CD4-positive, alpha-beta memory T cell (primary cell): ENCODE data around the gene FAM168B. TPM values are rescaled to one million over a fixed set of nuclear protein-coding genes. Genes with fewer than 3 reads are reported as not detected.

Source experiments
- CTCF ChIA-PET: fragments of 350-600 bp; sonication (Branson Sonifier 250); formaldehyde crosslinking; loops from one replicate; lab custom pipeline; 2021; ENCODE audit warnings: inconsistent platforms; ENCODE audit not compliant: partially characterized antibody; lab: Charles Lee
- POLR2A ChIA-PET: fragments of 350-600 bp; sonication (Branson Sonifier 250); formaldehyde crosslinking; loops from one replicate; lab custom pipeline; 2021; ENCODE audit not compliant: partially characterized antibody; lab: Charles Lee
- DNase-seq, 5 donors: peaks; one replicate each; pipeline versions ENCODE4 v3.0.0 to v3.0.0-alpha.2; 2020 to 2022; ENCODE audit warnings: mixed read lengths in 1 of 5
- H3K27ac ChIP-seq: one replicate; pipeline ENCODE4 v1.7.0; 2013; ENCODE audit warnings: low read depth, low read length
- H3K27me3 ChIP-seq: 2 replicates; pipeline ENCODE4 v1.7.0; 2013; ENCODE audit warnings: mild to moderate bottlenecking, low read length, moderate library complexity; ENCODE audit not compliant: insufficient read depth
- H3K36me3 ChIP-seq: 2 replicates; pipeline ENCODE4 v1.7.0; 2013; ENCODE audit warnings: mild to moderate bottlenecking, low read length, moderate library complexity; ENCODE audit not compliant: insufficient read depth
- H3K4me1 ChIP-seq: 2 replicates; pipeline ENCODE4 v1.7.0; 2013; ENCODE audit warnings: mild to moderate bottlenecking, low read length, moderate library complexity; ENCODE audit not compliant: insufficient read depth
- H3K4me3 ChIP-seq, 2 donors: one replicate each; pipeline ENCODE4 v1.7.0; 2013; ENCODE audit warnings: low read length in 2 of 2, mild to moderate bottlenecking in 1 of 2
- H3K9me3 ChIP-seq, 2 donors: one replicate each; pipeline ENCODE4 v1.7.0; 2013; ENCODE audit warnings: low read length in 2 of 2, control low read depth in 1 of 2; ENCODE audit not compliant: control insufficient read depth in 1 of 2
- H3K27ac Mint-ChIP-seq, 7 donors: one replicate each; pipeline ENCODE4 v1.8.0; 2020 to 2021; ENCODE audit warnings: mixed read lengths in 7 of 7, mild to moderate bottlenecking in 6 of 7, inconsistent platforms in 3 of 7, moderate library complexity in 3 of 7
- H3K27me3 Mint-ChIP-seq, 2 donors: one replicate each; pipeline ENCODE4 v1.8.0; 2020 to 2021; ENCODE audit warnings: mixed read lengths in 2 of 2
- H3K36me3 Mint-ChIP-seq, 2 donors: one replicate each; pipeline ENCODE4 v1.8.0; 2020 to 2021; ENCODE audit warnings: mixed read lengths in 2 of 2, inconsistent platforms in 1 of 2, mild to moderate bottlenecking in 1 of 2
- H3K4me1 Mint-ChIP-seq, 4 donors: one replicate each; pipeline ENCODE4 v1.8.0; 2020 to 2021; ENCODE audit warnings: mixed read lengths in 4 of 4, mild to moderate bottlenecking in 1 of 4
- H3K4me3 Mint-ChIP-seq, 8 donors: one replicate each; pipeline ENCODE4 v1.8.0; 2020 to 2021; ENCODE audit warnings: mixed read lengths in 8 of 8, mild to moderate bottlenecking in 7 of 8, moderate library complexity in 6 of 8, inconsistent platforms in 3 of 8
- H3K9me3 Mint-ChIP-seq, 8 donors: one replicate each; pipeline ENCODE4 v1.8.0; 2020 to 2021; ENCODE audit warnings: mixed read lengths in 8 of 8, mild to moderate bottlenecking in 5 of 8, inconsistent platforms in 3 of 8, moderate library complexity in 1 of 8
- intact Hi-C: fragments of 100-400 bp; cut with micrococcal nuclease; formaldehyde crosslinking; loops from one replicate; pipeline ENCODE4 v1.15.1; 2023
- polyA plus RNA-seq, 2 donors: library from polyadenylated mRNA; unstranded; fragments of 300-500 nt; fragmentation: Illumina TruSeq; gene quantifications; one replicate each; pipeline ENCODE4 v1.2.3, GENCODE V29; 2021
- total RNA-seq, 2 experiments: library from RNA; stranded (reverse); gene quantifications; one replicate each; pipeline ENCODE4 v1.2.3, GENCODE V29; 2021

Gene FAM168B
- total and polyA plus RNA-seq, 4 experiments from 2014 or later: 17.4 to 81.0 (median 58.3) TPM

GRCh38 chr2:131103165-131103564, 9.9 kb upstream of the FAM168B start:
- intact Hi-C loops: no loop called here
- Histone ChIP-seq H3K4me1 (peaks cover 36% of the 10 kb centered on the region), H3K4me3 (no peak overlapping the region), H3K36me3 (no peaks in the 10 kb centered on the region), H3K9me3 (no peaks in the 10 kb centered on the region), H3K27ac (peak overlapping the region; percentile 13), H3K27me3 (no peaks in the 10 kb centered on the region)
- no peak for DNase-seq
- peak overlapping the region; percentile 51 to 92 (median 79) for H3K27ac Mint-ChIP-seq
- peaks cover 26 to 41% (median 33%) of the 10 kb centered on the region in 4 donors for H3K4me1 Mint-ChIP-seq
- POLR2A ChIA-PET: interaction anchor here (1.0 to 4.0 kb wide), 2 partner anchors 10 to 390 kb away, joined by 3 to 99 read pairs; partner anchors contain the start of gene FAM168B
- peak overlapping the region in 1 of 8 donors; percentile 35 for H3K4me3 Mint-ChIP-seq
- CTCF ChIA-PET: interaction anchor here (3.6 kb wide), 1 partner anchor 10 kb away, joined by 28 read pairs; the partner anchor contains the start of gene FAM168B
- peaks cover 0 to 8% of the 10 kb centered on the region in 2 donors for H3K36me3 Mint-ChIP-seq
- H3K27me3 Mint-ChIP-seq: no peaks in the 10 kb centered on the region
- no peaks in the 10 kb centered on the region for H3K9me3 Mint-ChIP-seq

- ChIA-PET POLR2A (interaction anchor here (4.0 kb wide), 1 partner anchor 10 kb away, joined by 99 read pairs; the partner anchor contains the start of gene PLEKHB2), CTCF (interaction anchor here (0.9 to 4.2 kb wide), 3 partner anchors 9 to 579 kb away, joined by 3 to 28 read pairs (median 3); partner anchors contain the start of gene PLEKHB2)
- intact Hi-C loops: loop anchor here (5.0 kb wide), 1 partner anchor 398 kb away; the partner anchor contains the start of gene MZT2A
- Mint-ChIP-seq H3K9me3 (no peaks in the 10 kb centered on the region), H3K4me1 (peaks cover 9 to 29% (median 15%) of the 10 kb centered on the region in 4 donors), H3K27me3 (no peaks in the 10 kb centered on the region), H3K27ac (peak overlapping the region; percentile 5 to 98 (median 97)), H3K4me3 (peak overlapping the region; percentile 85 to 99 (median 93)), H3K36me3 (peaks cover 0 to 13% of the 10 kb centered on the region in 2 donors)
- Histone ChIP-seq H3K4me3 (peak overlapping the region in 1 of 2 donors; percentile 91), H3K9me3 (no peaks in the 10 kb centered on the region), H3K27me3 (no peaks in the 10 kb centered on the region), H3K36me3 (no peaks in the 10 kb centered on the region), H3K27ac (no peak overlapping the region), H3K4me1 (peaks cover 22% of the 10 kb centered on the region)
- no peak for DNase-seq
Observed at GRCh38 chr2:131094463-131095281, 1.4 kb upstream of the FAM168B start.

GRCh38 chr2:131093696-131094462, 619 bp upstream of the FAM168B start:
- H3K4me1 ChIP-seq: peaks cover 22% of the 10 kb centered on the region
- peaks cover 9 to 33% (median 18%) of the 10 kb centered on the region in 4 donors for H3K4me1 Mint-ChIP-seq
- no peaks in the 10 kb centered on the region for H3K27me3 ChIP-seq
- H3K9me3 ChIP-seq: no peaks in the 10 kb centered on the region
- peak overlapping the region; percentile 85 to 99 (median 93) for H3K4me3 Mint-ChIP-seq
- H3K36me3 Mint-ChIP-seq: peaks cover under 1 to 13% of the 10 kb centered on the region in 2 donors
- H3K27ac ChIP-seq: peak overlapping the region; percentile 89
- H3K4me3 ChIP-seq: peak overlapping the region; percentile 86 to 91
- no peaks in the 10 kb centered on the region for H3K27me3 Mint-ChIP-seq
- intact Hi-C loops: loop anchor here (1.0 to 5.0 kb wide), 4 partner anchors 10 to 398 kb away; partner anchors contain the start of gene MZT2A
- POLR2A ChIA-PET: interaction anchor here (0.7 to 4.0 kb wide), 8 partner anchors 11 to 752 kb away, joined by 3 to 99 read pairs (median 9); partner anchors contain the start of genes IMP4, MZT2A and PLEKHB2
- H3K36me3 ChIP-seq: peaks cover under 1% of the 10 kb centered on the region
- no peaks in the 10 kb centered on the region for H3K9me3 Mint-ChIP-seq
- no peak for DNase-seq
- peak overlapping the region; percentile 87 to 98 (median 97) for H3K27ac Mint-ChIP-seq
- CTCF ChIA-PET: interaction anchor here (0.9 to 4.2 kb wide), 4 partner anchors 10 to 579 kb away, joined by 3 to 28 read pairs (median 5); partner anchors contain the start of gene PLEKHB2

- Mint-ChIP-seq H3K4me3 (peak overlapping the region; percentile 78 to 89 (median 85)), H3K9me3 (no peaks in the 10 kb centered on the region), H3K27ac (peak overlapping the region; percentile 76 to 92 (median 89)), H3K36me3 (peaks cover 9 to 25% of the 10 kb centered on the region in 2 donors), H3K4me1 (peaks cover 14 to 38% (median 25%) of the 10 kb centered on the region in 4 donors), H3K27me3 (no peaks in the 10 kb centered on the region)
- intact Hi-C loops: loop anchor here (1.0 to 5.0 kb wide), 4 partner anchors 12 to 400 kb away; partner anchors contain the start of gene MZT2A
- peak overlapping the region; percentile 89 for H3K27ac ChIP-seq
- peaks cover 22% of the 10 kb centered on the region for H3K4me1 ChIP-seq
- ChIA-PET POLR2A (interaction anchor here (0.6 to 4.0 kb wide), 11 partner anchors 10 to 760 kb away, joined by 3 to 99 read pairs (median 4); partner anchors contain the start of genes IMP4, MZT2A and PLEKHB2), CTCF (interaction anchor here (1.1 to 4.2 kb wide), 3 partner anchors 11 to 400 kb away, joined by 3 to 28 read pairs (median 7); partner anchors contain the start of gene PLEKHB2)
- H3K9me3 ChIP-seq: no peaks in the 10 kb centered on the region
- H3K36me3 ChIP-seq: peaks cover 12% of the 10 kb centered on the region
- no peaks in the 10 kb centered on the region for H3K27me3 ChIP-seq
- DNase-seq: peak in 1 of 5 donors; percentile 10
- H3K4me3 ChIP-seq: peak overlapping the region; percentile 57 to 91
Observed at GRCh38 chr2:131092458-131093005, 728 bp downstream of the FAM168B start.

GRCh38 chr2:131085646-131086045, 7.6 kb downstream of the FAM168B start:
- POLR2A ChIA-PET: interaction anchor here (1.3 kb wide), 1 partner anchor 21 kb away, joined by 3 read pairs; no protein-coding TSS in a partner anchor
- H3K27ac ChIP-seq: no peak overlapping the region
- H3K4me1 Mint-ChIP-seq: peaks cover 36 to 65% (median 49%) of the 10 kb centered on the region in 4 donors

GRCh38 chr2:131081190-131081589, 12.1 kb downstream of the FAM168B start:
- CTCF ChIA-PET: no interaction called here
- DNase-seq: no peak
- Histone ChIP-seq H3K27me3 (no peaks in the 10 kb centered on the region), H3K27ac (no peak overlapping the region), H3K36me3 (peaks cover 48% of the 10 kb centered on the region), H3K4me1 (peaks cover 23% of the 10 kb centered on the region), H3K4me3 (no peak overlapping the region), H3K9me3 (no peaks in the 10 kb centered on the region)
- peak overlapping the region in 3 of 7 donors; percentile 11 to 37 (median 28) for H3K27ac Mint-ChIP-seq
- H3K36me3 Mint-ChIP-seq: peaks cover 43 to 74% of the 10 kb centered on the region in 2 donors
- H3K9me3 Mint-ChIP-seq: no peaks in the 10 kb centered on the region
- no peak overlapping the region for H3K4me3 Mint-ChIP-seq
- H3K4me1 Mint-ChIP-seq: peaks cover 40 to 67% (median 58%) of the 10 kb centered on the region in 4 donors
- intact Hi-C loops: no loop called here
- POLR2A ChIA-PET: interaction anchor here (1.0 kb wide), 1 partner anchor 10 kb away, joined by 3 read pairs; no protein-coding TSS in a partner anchor
- no peaks in the 10 kb centered on the region for H3K27me3 Mint-ChIP-seq

More at GRCh38 chr2:131085646-131086045, 7.6 kb downstream of the FAM168B start:
- Histone ChIP-seq H3K4me1 (peaks cover 29% of the 10 kb centered on the region), H3K4me3 (no peak overlapping the region), H3K27me3 (no peaks in the 10 kb centered on the region), H3K9me3 (no peaks in the 10 kb centered on the region), H3K36me3 (peaks cover 53% of the 10 kb centered on the region)
- H3K9me3 Mint-ChIP-seq: no peaks in the 10 kb centered on the region
- no peak for DNase-seq
- CTCF ChIA-PET: no interaction called here
- intact Hi-C loops: no loop called here
- no peak overlapping the region for H3K27ac Mint-ChIP-seq
- H3K4me3 Mint-ChIP-seq: no peak overlapping the region
- peaks cover 33 to 62% of the 10 kb centered on the region in 2 donors for H3K36me3 Mint-ChIP-seq
- H3K27me3 Mint-ChIP-seq: no peaks in the 10 kb centered on the region
